ENCODE data around the gene C5.
A peak's percentile ranks its signal among the peaks of the same experiment; 100 is the strongest.
"Not testable (repeated sequence)": the region's sequence is repeated elsewhere in the genome, so short reads cannot be mapped to it uniquely, and the experiment has no call there.

C5 gene

DNA sequence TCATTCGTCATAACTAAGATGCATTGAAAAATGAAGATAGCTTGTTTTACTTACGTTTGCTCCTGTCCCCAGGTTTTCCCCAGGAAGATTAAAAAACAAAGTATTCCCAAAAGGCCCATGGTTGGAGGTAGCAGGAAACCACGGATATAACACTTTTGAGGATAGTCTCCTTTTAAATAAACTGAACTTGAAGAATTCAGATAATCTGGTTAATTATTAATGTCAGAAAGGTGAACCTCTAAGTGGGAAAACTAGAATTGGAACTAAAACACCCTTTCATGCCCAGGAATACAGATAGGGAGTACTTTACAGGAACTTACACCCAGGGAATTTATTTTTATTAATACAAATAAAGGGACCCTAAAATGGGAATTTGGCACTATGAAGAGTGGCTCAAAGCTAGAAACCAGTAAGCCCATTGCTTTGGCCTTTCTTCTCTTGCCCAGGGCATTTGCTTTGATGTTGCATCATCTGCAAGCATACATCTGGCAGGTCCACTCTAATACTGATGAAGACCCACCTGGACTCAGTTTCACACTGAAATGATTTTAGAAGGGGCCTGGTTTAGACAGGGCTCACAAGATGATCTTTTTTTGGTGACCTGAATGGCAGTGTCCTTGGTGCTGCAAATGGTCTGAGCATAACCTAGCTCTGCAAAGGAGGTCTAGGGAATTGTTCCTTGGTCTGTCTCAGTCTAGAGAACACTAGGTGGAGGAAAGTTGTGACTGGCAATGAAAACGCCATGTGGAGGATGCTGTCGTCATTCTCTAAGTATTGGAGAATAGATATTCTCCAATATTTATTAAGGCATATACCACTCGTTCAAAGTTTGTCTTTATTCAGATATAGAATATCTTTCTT lies at the start of gene C5:
Gene C5, minus strand, starts transcription at position 148 of the 861 bp plus-strand sequence. Its CDS starts 29 bp downstream, at position 119.
- no peak for DNase-seq

DNA sequence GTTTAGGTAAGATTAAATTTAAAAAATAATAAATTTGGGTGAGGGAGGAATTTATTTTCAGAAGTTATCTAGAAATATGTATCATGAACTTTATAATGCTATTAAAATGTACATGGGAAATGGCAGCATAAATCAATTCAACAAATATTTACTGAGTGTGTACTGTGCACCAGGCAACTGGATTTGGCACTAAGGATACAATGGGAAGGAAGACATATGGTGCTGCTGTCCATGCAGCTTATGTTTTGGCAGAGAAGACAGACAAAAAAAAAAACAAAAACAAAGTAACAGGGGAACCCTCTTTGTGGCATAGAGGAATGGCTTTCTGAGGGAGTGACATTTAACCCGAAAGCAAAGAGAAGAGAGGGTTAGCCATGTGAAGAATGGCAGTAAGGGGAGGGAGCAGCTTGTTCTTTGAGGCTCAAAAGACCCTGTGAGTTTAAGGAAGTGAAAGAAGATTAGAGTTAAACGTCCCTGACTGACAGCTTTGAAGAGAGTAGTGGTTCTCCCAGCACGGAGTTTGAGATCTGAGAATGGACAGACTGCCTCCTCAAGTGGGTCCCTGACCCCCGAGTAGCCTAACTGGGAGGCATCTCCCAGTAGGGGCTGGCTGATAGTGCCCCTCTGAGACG lies 48.6 kb upstream of the C5 start:
- DNase-seq, result no peak

DNA sequence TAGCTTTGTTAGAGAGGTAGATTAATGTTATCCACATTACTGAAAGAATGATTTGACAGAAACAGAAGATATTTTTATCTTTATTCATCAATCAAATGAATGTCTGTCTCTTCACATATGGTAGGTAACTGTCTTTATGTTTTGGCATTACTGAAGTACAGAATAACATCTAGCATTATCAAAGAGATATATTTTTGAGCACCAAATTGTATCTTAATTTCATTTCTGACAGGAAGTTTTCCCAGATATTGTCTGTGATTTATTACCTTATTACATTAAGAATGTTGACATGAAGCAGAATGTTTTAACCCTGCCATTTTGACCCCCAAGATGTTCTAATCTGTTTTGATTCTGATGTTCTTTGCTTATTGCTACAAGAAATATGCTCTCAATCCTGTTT lies 45.0 kb upstream of the C5 start:
- DNase-seq, result no peak

DNA sequence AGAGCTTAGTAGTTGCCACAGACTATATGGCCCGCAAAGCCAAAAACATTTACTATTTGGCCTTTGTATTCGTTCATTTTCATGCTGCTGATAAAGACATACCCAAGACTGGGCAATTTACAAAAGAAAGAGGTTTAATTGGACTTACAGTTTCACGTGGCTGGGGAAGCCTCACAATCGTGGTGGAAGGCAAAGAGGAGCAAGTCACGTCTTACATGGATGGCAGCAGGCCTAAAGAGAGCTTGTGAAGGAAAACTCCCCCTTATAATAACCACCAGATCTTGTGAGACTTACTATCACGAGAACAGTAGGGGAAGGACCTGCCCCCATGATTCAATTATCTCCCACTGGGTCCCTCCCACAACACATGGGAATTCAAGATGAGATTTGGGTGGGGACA lies 40.7 kb upstream of the C5 start:
- not testable (repeated sequence) for DNase-seq

- no peak for DNase-seq
Observed at GRCh38 chr9:121088576-121088975, 38.5 kb upstream of the C5 start.

DNA sequence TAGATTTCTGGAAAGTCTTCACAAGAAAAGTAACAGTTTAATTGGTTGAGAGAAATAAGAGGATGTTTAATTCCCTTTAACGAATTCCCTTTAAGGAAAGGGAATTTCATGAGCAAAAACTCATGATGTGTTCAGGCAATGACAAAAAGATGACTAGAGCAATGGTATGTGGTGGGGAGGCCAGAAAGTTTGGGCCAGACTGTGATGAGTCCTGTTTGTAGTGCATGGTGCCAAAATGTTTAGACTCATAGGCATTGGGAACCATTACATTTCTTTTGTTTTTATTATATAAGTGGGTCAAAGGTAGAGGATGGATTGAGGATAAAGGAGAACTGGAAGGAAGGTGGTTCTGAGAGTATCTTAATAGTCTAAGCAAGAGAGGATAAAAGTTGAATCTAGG lies 35.6 kb upstream of the C5 start:
- no peak for DNase-seq

- DNase-seq, result no peak
Observed at GRCh38 chr9:121082075-121082474, 32.0 kb upstream of the C5 start.

- DNase-seq, result peak; percentile 39
Observed at GRCh38 chr9:121075251-121076036, 25.4 kb upstream of the C5 start.

DNA sequence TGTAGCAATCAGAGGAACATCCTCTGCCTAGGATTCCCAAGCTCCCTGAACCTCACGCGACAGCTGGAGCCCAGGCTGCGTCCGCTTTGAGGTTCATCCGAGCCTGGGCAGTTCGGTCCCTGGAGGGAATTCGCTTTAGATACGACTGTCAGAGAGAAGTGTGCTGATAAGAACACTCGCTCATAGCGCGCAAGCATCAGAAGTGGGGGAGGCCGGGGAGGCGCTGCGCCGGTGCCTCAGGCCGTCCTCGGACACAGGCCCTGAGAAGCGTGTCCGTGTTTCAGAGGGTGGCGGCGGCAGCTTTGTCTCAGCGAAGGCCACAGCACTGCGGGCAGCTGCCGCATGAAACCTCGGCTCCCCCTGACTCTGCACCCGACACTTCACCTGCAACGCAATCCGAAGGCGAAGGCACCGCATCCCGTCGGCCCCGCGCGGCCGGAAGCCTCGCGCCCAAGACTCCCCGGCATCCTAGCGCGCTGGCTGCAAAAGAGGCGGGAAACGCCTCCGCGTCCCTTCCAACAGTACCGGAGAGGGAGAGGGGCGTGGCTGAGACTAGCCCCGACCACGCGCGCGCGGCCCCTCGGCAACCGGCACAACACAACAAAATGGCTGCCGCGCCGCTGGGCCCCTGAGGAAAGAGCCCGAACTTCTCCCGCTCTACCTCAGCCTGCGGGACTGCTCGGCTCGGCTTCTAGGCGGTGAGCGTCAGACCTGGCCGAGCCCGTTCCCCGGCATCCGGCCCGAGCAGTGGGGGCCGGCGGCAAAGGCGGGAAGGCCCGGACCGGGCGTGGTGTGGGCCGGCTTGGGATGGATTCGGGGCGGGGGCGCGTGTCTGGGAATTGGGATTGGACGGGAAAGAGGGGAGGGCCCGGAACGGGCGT lies 24.5 kb upstream of the C5 start, which contains the start of gene CNTRL:
Gene CNTRL, plus strand, starts transcription at position 586 of the 881 bp plus-strand sequence. CDS start 13,372 bp downstream, outside the sequence.
- peak; percentile 88 for DNase-seq

DNA sequence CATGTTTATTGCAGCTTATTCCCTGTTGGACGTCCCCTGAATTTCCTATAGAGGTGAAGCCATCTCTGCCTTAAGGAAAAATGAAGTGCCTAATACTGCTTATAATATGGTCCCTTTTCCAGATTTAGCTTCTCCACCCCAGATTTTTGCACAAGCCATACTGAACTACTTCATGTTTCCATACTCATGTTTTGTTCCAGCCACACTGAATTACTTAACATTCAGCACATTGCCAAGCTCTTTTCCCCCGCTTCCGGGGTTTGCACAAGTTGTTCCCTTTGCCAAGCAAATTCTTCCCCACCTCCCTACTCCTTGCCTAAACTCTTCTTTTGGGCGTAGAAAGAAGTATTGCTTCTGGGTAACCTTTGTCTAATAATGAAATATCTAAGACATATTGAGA lies 23.0 kb upstream of the C5 start:
- no peak for DNase-seq

DNA sequence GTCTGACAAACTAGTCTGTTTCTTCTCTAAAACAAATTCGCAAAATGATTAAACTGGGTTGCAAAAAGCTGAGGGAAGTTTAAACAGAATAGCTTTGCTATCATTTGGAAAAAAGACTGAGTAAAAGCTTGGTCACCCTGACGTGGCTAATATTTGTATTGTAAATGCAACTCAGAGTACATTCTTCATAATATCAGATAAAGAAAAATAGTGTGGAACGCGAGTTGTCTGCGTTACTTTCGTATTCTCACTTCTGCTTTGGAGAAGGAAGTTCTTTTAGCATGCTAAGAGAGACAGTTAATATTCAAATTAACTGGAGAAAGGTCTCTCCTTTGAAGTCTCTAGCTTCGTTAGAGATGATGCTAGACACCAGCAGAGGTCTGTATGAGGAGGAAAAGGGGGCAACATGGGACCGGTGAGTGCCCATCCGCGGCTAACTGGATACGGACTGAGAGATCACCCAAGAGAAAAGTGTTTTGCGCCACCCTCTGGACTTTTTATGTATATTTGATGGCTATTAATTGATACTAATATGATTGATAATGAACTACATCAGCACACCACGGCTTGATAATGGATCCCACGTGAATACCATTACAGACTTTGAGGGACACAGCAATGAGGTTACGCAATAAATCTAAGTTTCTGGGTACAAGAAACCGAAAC lies 21.8 kb upstream of the C5 start:
- no peak for DNase-seq

DNA sequence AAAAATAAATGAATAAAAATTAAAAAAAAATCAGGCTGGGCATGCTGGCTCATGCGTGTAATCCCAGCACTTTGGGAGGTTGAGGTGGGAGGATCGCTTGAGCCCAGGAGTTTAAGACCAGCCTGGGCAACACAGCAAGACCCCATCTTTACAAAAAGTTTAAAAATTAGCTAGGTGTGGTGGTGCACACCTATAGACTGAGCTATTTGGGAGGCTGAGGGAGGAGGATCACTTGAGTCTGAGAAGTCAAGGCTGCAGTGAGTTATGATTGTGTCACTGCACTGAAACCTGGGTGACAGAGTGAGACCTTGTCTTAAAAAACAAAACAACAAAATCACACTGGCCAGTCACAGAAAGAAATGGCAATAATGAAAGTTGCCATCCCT lies 21.3 kb upstream of the C5 start:
- no peak for DNase-seq

DNA sequence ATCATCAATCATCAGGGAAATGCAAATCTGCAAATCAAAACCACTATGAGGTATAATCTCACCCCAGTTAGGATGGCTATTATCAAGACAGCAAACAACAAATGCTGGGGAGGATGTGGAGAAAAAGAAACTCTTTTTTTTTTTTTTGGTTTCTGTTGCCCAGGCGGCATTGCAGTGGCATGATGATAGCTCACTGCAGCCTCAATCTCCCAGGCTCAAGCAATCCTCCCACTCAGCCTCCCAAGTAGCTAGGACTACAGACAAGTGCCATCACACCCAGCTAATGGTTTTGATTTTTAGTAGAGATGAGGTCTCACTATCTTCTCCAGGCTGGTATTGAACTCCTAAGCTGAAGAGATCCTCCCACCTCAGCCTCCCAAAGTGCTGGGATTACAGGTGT lies 19.3 kb upstream of the C5 start:
- DNase-seq, result no peak

DNA sequence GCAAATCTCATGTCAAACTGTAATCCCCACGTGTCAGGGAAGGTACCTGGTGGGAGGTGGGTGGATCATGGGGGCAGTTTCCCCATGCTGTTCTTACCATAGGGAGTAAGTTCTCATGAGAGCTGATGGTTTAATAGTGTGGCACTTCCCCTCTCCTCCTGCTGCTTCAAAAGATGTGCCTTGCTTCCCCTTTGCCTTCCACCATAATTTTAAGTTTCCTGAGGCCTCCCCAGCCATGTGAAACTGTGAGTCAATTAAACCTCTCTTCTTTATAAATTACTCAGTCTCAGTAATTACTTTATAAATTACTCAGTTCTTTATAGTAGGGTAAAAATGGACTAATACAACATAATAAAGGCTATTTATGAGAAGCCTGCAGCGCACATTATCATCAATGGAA lies 17.6 kb upstream of the C5 start:
- no peak for DNase-seq

DNA sequence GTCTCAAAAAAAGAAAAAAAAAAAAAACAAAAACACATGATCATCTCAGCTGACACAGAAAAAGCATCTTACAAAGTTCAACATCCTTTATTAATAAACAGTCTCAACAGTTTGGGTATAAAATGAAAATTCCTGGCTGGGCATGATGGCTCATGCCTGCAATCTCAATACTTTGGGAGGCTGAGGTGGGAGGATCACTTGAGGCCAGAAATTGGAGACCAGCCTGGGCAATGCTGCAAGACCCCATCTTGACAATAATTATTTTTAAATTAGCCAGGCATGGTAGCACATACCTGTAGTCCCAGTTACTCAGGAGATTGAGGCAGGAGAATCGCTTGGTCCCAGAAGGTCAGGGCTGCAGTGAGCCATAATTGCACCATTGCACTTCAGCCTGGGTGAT lies 16.8 kb upstream of the C5 start:
- no peak for DNase-seq

- peak; percentile 30 for DNase-seq
Observed at GRCh38 chr9:121059998-121060636, 10.0 kb upstream of the C5 start.

GRCh38 chr9:121059513-121059912 lies 9.4 kb upstream of the C5 start:
- no peak for DNase-seq

DNA sequence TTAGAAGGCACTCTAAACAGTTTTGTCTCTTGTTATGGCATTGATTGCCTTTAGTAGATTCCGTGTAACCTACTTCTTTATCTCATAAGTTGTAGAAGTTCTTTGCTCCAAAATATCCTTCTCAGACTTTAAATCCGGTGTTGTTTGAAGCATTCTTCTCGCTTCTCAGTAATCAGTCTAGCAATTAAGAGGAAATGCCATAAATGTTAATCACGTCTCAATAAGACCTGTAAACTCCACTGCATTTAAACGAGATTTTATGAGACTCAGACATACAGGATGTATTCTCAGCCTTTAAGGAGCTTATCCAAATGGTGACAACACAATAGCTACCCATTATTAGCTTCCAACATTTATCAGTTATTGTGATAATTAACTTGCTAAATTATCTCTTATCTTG lies 7.7 kb upstream of the C5 start:
- no peak for DNase-seq

GRCh38 chr9:121055642-121056143 lies 5.6 kb upstream of the C5 start:
- DNase-seq, result no peak

DNA sequence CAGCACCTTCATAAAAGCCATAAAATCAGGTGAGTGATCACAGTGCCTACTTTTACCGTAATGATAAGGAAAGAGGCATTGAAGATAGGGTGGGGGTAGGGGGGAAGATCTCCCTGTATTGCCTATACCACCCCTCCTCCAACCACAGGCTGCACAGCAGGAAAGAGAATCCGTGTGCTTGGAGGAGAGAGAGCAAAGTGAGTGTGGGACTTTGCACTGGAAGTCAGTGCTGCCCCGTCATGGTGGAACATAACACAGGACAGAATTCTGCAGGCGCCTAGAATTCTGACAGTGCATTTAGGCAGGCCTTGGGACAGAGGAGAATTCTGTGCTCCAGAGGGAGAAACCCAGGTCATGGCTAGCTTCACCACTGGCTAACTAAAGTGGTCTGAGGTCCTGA lies 3.5 kb upstream of the C5 start:
- no peak for DNase-seq

GRCh38 chr9:121048618-121049017 lies 1.5 kb downstream of the C5 start:
- DNase-seq, result no peak

Data from NCI-H2029 treated with DMSO at 0.1 percent for 48 hours (cell line).